Transverse colon (tissue), 4 donors: ENCODE data around the gene IFIT5.

ENCODE experiments used
- EP300 ChIP-seq: sonication (generic); formaldehyde crosslinking; IDR thresholded peaks from one replicate; pipeline ENCODE4 v1.6.1; 2017; ENCODE audit warnings: antibody characterized with exemption, low read depth
- POLR2A ChIP-seq: fragments of 450-650 bp; IDR thresholded peaks from one replicate; pipeline ENCODE4 v1.6.1; 2016; ENCODE audit warnings: antibody characterized with exemption, mild to moderate bottlenecking, moderate library complexity
- POLR2AphosphoS5 ChIP-seq, 3 donors: sonication (generic); formaldehyde crosslinking; IDR thresholded peaks; one replicate each; pipeline ENCODE4 v1.6.1; 2016; ENCODE audit warnings: antibody characterized with exemption in 3 of 3
- TF ChIP-seq, protein P1 (sequence below), 5 experiments: fragments of 200-600 bp in 3 of 5; fragments of 450-650 bp in 2 of 5; sonication (generic) in 3 of 5; IDR thresholded peaks; 1 replicate in 2 of 5; 2 replicates in 3 of 5; pipeline ENCODE4 v1.5.1; 2016 to 2017; ENCODE audit warnings: antibody characterized with exemption in 5 of 5, inconsistent platforms in 3 of 5, mild to moderate bottlenecking in 2 of 5, moderate library complexity in 1 of 5

DNA sequence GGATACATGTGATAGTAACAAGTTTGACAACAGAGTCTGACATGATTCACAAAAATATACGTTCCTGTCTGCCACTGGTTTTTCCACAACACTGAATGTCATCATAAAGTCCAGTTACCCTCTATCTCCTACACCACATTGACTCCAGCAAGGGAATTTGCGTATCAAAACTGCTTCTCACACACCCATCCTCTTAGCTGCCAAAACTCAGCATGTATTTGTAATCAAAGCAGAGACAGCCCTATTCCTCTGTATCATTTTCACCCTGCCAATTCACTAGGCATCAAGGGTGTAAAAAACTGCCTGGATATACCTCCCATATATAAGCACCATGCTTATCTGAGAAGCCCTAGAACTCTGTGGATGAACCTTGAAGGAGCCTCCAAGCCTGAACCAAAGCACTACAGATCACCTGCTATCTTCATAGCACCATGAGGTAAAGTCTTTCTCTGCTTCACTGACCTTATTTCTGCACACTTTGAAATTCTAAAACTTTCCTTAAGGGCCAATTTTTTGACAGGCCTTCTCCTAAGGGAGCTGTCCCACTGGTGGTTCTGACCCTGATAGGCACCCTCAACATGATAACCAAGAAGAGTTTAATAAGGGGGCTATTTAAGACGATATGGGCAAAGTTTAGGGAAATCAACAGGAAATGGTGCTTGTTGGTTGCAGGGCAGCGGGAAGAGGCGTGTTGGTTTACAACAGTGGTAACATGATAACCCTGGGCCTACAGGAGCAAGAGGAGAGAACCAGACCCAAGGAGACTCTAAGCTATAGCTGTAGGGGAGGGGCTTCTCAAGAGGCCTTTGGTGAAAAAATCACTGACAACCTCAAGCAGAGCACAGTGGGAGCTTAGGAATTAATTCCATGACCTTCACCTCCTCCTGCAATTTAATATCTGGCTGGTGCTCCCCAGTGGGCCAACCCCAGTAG lies 36.4 kb upstream of the IFIT5 start, which contains the start of gene IFIT1B:
- TF ChIP-seq, protein P1, sequence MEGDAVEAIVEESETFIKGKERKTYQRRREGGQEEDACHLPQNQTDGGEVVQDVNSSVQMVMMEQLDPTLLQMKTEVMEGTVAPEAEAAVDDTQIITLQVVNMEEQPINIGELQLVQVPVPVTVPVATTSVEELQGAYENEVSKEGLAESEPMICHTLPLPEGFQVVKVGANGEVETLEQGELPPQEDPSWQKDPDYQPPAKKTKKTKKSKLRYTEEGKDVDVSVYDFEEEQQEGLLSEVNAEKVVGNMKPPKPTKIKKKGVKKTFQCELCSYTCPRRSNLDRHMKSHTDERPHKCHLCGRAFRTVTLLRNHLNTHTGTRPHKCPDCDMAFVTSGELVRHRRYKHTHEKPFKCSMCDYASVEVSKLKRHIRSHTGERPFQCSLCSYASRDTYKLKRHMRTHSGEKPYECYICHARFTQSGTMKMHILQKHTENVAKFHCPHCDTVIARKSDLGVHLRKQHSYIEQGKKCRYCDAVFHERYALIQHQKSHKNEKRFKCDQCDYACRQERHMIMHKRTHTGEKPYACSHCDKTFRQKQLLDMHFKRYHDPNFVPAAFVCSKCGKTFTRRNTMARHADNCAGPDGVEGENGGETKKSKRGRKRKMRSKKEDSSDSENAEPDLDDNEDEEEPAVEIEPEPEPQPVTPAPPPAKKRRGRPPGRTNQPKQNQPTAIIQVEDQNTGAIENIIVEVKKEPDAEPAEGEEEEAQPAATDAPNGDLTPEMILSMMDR (IDR thresholded peaks at IDR 0.05) = no peak
- TF ChIP-seq POLR2A (no peak), EP300 (no peak), POLR2AphosphoS5 (IDR thresholded peaks at IDR 0.05) (no peak)
